Small intestine (tissue), 7 donors: Measurements from ENCODE around the gene ULK2. TPM values are rescaled to one million over a fixed set of nuclear protein-coding genes. Genes with fewer than 3 reads are reported as not detected.

Experiments
- DNase-seq, 2 donors: peaks; one replicate each; pipeline versions ENCODE4 v3.0.0 to v3.0.0-alpha.2; 2013
- FAIRE-seq: peaks from 2 replicates; lab custom pipeline; 2012; peaks lifted over from hg19 to GRCh38; lab: Jason Lieb, UNC
- H3K27ac ChIP-seq, 3 donors: one replicate each; pipeline ENCODE4 v1.5.1; 2013; ENCODE audit warnings: low read length in 2 of 3, mild to moderate bottlenecking in 2 of 3, control low read depth in 1 of 3, inconsistent platforms in 1 of 3, low read depth in 1 of 3, moderate library complexity in 1 of 3
- H3K27me3 ChIP-seq, 3 donors: one replicate each; pipeline ENCODE4 v1.6.1; 2013; ENCODE audit warnings: low read length in 3 of 3, inconsistent platforms in 1 of 3; ENCODE audit not compliant: control insufficient read depth in 3 of 3, insufficient read depth in 3 of 3
- H3K36me3 ChIP-seq, 3 donors: one replicate each; pipeline ENCODE4 v1.6.1; 2013; ENCODE audit warnings: low read length in 3 of 3, inconsistent platforms in 1 of 3, low read depth in 1 of 3, mild to moderate bottlenecking in 1 of 3, moderate library complexity in 1 of 3; ENCODE audit not compliant: control insufficient read depth in 3 of 3, insufficient read depth in 2 of 3
- H3K4me1 ChIP-seq, 3 donors: one replicate each; pipeline ENCODE4 v1.6.1; 2013; ENCODE audit warnings: low read length in 2 of 3, inconsistent platforms in 1 of 3, low read depth in 1 of 3, mild to moderate bottlenecking in 1 of 3, moderate library complexity in 1 of 3; ENCODE audit not compliant: control insufficient read depth in 3 of 3, insufficient read depth in 2 of 3
- H3K4me3 ChIP-seq, 3 donors: one replicate each; pipeline ENCODE4 v1.5.1; 2013; ENCODE audit warnings: low read length in 3 of 3, control low read depth in 1 of 3, inconsistent platforms in 1 of 3, low read depth in 1 of 3, mild to moderate bottlenecking in 1 of 3, moderate library complexity in 1 of 3
- H3K9me3 ChIP-seq, 2 donors: one replicate each; pipeline ENCODE4 v1.6.1; 2013; ENCODE audit warnings: low read depth in 1 of 2, low read length in 1 of 2; ENCODE audit not compliant: control insufficient read depth in 2 of 2, insufficient read depth in 1 of 2
- WGBS, 3 donors: extraction: QIAGEN DNeasy Blood & Tissue Kit; methylation state at CpG; one replicate each; pipeline ENCODE4 v1.1.7; 2013; 5-methylcytosine and 5-hydroxymethylcytosine counted together
- polyA plus RNA-seq, 4 donors: library from polyadenylated mRNA; stranded (reverse) in 3 of 4; unstranded in 1 of 4; fragments of 200-250 nt in 3 of 4; fragments of 120-200 nt in 1 of 4; gene quantifications; one replicate each; pipeline versions ENCODE4 v1.2.1 to v1.2.3, GENCODE V29; 2013
- donor health status: healthy with polysubstance abuse.
- donor health status: control.
- donor health status: control.
- donor health status: Bipolar disorder and iron deficiency.
- donor health status: healthy.

The ULK2 gene
- polyA plus RNA-seq, 4 donors = 1.8 to 11.4 (median 3.5) TPM

- DNase-seq (peak in 1 of 2 donors; percentile 25), FAIRE-seq (no peak)
- Histone ChIP-seq H3K4me1 (no peaks in the 10 kb centered on the region), H3K4me3 (no peak overlapping the region), H3K36me3 (peaks cover 0 to 34% (median 3%) of the 10 kb centered on the region in 3 donors), H3K9me3 (no peaks in the 10 kb centered on the region), H3K27me3 (no peaks in the 10 kb centered on the region), H3K27ac (no peak overlapping the region)
- 75 to 86% (median 85%) methylated on average over 7 of the region's 7 CpGs for WGBS, 3 donors
Observed at GRCh38 chr17:19787733-19788357, 79.9 kb downstream of the ULK2 start.

- Histone ChIP-seq H3K4me3 (no peak overlapping the region), H3K27ac (no peak overlapping the region), H3K27me3 (no peaks in the 10 kb centered on the region), H3K9me3 (no peaks in the 10 kb centered on the region), H3K36me3 (peaks cover 0 to 34% (median 3%) of the 10 kb centered on the region in 3 donors), H3K4me1 (no peaks in the 10 kb centered on the region)
- DNase-seq = no peak
- WGBS, 3 donors = 69 to 71% (median 70%) methylated on average over 4 of the region's 4 CpGs
- no peak for FAIRE-seq
Observed at GRCh38 chr17:19785854-19786253, 81.9 kb downstream of the ULK2 start.

- DNase-seq (no peak), FAIRE-seq (no peak)
- H3K4me3 ChIP-seq = no peak overlapping the region
- H3K27ac ChIP-seq = no peak overlapping the region
- 80 to 83% (median 80%) methylated on average over 9 of the region's 9 CpGs for WGBS, 3 donors
- peaks cover 0 to 29% (median 3%) of the 10 kb centered on the region in 3 donors for H3K36me3 ChIP-seq
- H3K27me3 ChIP-seq = no peaks in the 10 kb centered on the region
- H3K4me1 ChIP-seq = no peaks in the 10 kb centered on the region
- no peaks in the 10 kb centered on the region for H3K9me3 ChIP-seq
Observed at GRCh38 chr17:19781488-19782458, 86.0 kb downstream of the ULK2 start.

GRCh38 chr17:19780846-19781245, 86.9 kb downstream of the ULK2 start:
- DNase-seq = no peak
- Histone ChIP-seq H3K27ac (no peak overlapping the region), H3K9me3 (no peaks in the 10 kb centered on the region), H3K4me3 (no peak overlapping the region), H3K4me1 (no peaks in the 10 kb centered on the region), H3K27me3 (no peaks in the 10 kb centered on the region), H3K36me3 (peaks cover 0 to 31% (median 3%) of the 10 kb centered on the region in 3 donors)
- 91 to 97% (median 92%) methylated on average over 4 of the region's 4 CpGs for WGBS, 3 donors
- no peak for FAIRE-seq

GRCh38 chr17:19773534-19773933, 94.2 kb downstream of the ULK2 start:
- 90 to 93% (median 93%) methylated on average over 6 of the region's 6 CpGs for WGBS, 3 donors
- Histone ChIP-seq H3K9me3 (no peaks in the 10 kb centered on the region), H3K4me3 (no peak overlapping the region), H3K36me3 (peaks cover 0 to 19% (median 0%) of the 10 kb centered on the region in 3 donors), H3K4me1 (no peaks in the 10 kb centered on the region), H3K27me3 (no peaks in the 10 kb centered on the region), H3K27ac (no peak overlapping the region)
- no peak for FAIRE-seq
- DNase-seq = no peak

GRCh38 chr17:19771971-19772630, 95.6 kb downstream of the ULK2 start:
- FAIRE-seq (no peak), DNase-seq (no peak)
- Histone ChIP-seq H3K9me3 (no peaks in the 10 kb centered on the region), H3K27ac (no peak overlapping the region), H3K4me3 (no peak overlapping the region), H3K4me1 (no peaks in the 10 kb centered on the region), H3K27me3 (no peaks in the 10 kb centered on the region), H3K36me3 (peaks cover 0 to 16% (median 0%) of the 10 kb centered on the region in 3 donors)
- WGBS, 3 donors = 53 to 66% (median 55%) methylated on average over 7 of the region's 7 CpGs

GRCh38 chr17:19770985-19771735, 96.6 kb downstream of the ULK2 start:
- 78 to 93% (median 84%) methylated on average over 6 of the region's 6 CpGs for WGBS, 3 donors
- Histone ChIP-seq H3K9me3 (no peaks in the 10 kb centered on the region), H3K4me1 (no peaks in the 10 kb centered on the region), H3K27me3 (no peaks in the 10 kb centered on the region), H3K4me3 (no peak overlapping the region), H3K36me3 (peaks cover 0 to 12% (median 0%) of the 10 kb centered on the region in 3 donors), H3K27ac (no peak overlapping the region)
- DNase-seq = no peak
- no peak for FAIRE-seq
